Ishikawa (cell line): ENCODE results near the gene ZG16B.

Experiments
- CEBPB ChIP-seq: IDR thresholded peaks from 2 replicates; pipeline ENCODE4 v1.6.1; 2012
- CREB1 ChIP-seq: IDR thresholded peaks from 2 replicates; pipeline ENCODE4 v1.6.1; 2012; ENCODE audit warnings: low read depth
- EGR1 ChIP-seq: IDR thresholded peaks from 2 replicates; pipeline ENCODE4 v1.6.1; 2012
- EP300 ChIP-seq: IDR thresholded peaks from 2 replicates; pipeline ENCODE4 v1.6.1; 2012; ENCODE audit warnings: borderline replicate concordance
- FOXM1 ChIP-seq: IDR thresholded peaks from 2 replicates; pipeline ENCODE4 v1.6.1; 2012; ENCODE audit warnings: low read depth, borderline replicate concordance
- NFIC ChIP-seq: IDR thresholded peaks from 2 replicates; pipeline ENCODE4 v1.6.1; 2012
- RAD21 ChIP-seq: IDR thresholded peaks from 2 replicates; pipeline ENCODE4 v1.6.1; 2012; ENCODE audit warnings: low read depth
- TAF1 ChIP-seq: IDR thresholded peaks from 2 replicates; pipeline ENCODE4 v1.6.1; 2012; ENCODE audit warnings: low read depth, mild to moderate bottlenecking
- TCF12 ChIP-seq: IDR thresholded peaks from 2 replicates; pipeline ENCODE4 v1.6.1; 2012; ENCODE audit warnings: low read depth
- TEAD4 ChIP-seq: IDR thresholded peaks from 2 replicates; pipeline ENCODE4 v1.6.1; 2012
- YY1 ChIP-seq: IDR thresholded peaks from 2 replicates; pipeline ENCODE4 v1.6.1; 2012; ENCODE audit warnings: low read depth
- ZBTB7A ChIP-seq: IDR thresholded peaks from 2 replicates; pipeline ENCODE4 v1.6.1; 2012; ENCODE audit warnings: low read depth
- TF ChIP-seq, protein P1 (sequence below): IDR thresholded peaks from 2 replicates; pipeline ENCODE4 v1.6.1; 2012; ENCODE audit warnings: low read depth, mild to moderate bottlenecking
- TF ChIP-seq, protein P2 (sequence below): IDR thresholded peaks from 2 replicates; pipeline ENCODE4 v1.6.1; 2012
- TF ChIP-seq, protein P3 (sequence below): IDR thresholded peaks from 2 replicates; pipeline ENCODE4 v1.6.1; 2012

ZG16B gene

DNA sequence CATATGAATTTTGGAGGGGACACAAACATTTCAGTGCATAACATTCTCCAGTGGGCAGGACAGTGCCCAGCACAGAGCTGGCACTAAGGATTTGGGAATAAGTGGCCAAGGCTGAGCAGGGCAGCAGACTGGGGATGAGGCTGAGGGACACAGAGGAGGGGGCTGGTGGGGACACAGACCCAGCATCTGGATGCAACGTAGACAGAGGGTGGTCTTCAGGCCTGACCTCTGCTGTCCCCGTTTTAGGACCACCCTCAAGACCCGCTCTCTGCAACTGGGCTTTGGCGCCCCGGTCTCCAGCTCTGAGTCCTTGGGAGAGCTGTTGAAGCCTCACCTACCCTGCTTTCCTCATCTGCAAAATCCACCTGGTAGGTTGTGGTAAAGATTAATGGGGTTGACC, 39.5 kb upstream of the ZG16B start:
- TF ChIP-seq CREB1 (no peak), ZBTB7A (no peak), CEBPB (no peak), TEAD4 (no peak), RAD21 (no peak)

DNA sequence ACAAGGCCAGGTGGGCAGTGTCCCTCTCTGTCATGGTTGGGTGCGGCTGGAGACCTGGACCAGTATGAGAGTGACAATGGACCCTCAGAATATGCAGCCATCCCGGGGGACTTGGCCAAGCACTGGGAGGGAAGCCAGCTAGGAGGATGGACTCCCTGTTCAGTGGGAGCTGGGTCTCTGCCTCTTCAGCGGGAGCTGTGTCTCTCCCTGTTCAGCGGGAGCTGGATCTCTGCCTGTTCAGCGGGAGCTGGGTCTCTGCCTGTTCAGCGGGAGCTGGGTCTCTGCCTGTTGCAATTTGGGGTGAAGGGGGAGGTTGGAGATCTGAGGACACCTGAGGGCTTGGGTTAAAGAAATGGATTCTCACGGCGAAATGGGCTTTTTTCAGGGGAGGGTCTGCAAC, 38.9 kb upstream of the ZG16B start:
- TF ChIP-seq TCF12 (no peak), YY1 (no peak), NFIC (no peak), RAD21 (no peak), CEBPB (no peak), TEAD4 (no peak), FOXM1 (no peak), EP300 (no peak), ZBTB7A (no peak), TAF1 (no peak), CREB1 (no peak), EGR1 (no peak)
- TF ChIP-seq, protein P1, sequence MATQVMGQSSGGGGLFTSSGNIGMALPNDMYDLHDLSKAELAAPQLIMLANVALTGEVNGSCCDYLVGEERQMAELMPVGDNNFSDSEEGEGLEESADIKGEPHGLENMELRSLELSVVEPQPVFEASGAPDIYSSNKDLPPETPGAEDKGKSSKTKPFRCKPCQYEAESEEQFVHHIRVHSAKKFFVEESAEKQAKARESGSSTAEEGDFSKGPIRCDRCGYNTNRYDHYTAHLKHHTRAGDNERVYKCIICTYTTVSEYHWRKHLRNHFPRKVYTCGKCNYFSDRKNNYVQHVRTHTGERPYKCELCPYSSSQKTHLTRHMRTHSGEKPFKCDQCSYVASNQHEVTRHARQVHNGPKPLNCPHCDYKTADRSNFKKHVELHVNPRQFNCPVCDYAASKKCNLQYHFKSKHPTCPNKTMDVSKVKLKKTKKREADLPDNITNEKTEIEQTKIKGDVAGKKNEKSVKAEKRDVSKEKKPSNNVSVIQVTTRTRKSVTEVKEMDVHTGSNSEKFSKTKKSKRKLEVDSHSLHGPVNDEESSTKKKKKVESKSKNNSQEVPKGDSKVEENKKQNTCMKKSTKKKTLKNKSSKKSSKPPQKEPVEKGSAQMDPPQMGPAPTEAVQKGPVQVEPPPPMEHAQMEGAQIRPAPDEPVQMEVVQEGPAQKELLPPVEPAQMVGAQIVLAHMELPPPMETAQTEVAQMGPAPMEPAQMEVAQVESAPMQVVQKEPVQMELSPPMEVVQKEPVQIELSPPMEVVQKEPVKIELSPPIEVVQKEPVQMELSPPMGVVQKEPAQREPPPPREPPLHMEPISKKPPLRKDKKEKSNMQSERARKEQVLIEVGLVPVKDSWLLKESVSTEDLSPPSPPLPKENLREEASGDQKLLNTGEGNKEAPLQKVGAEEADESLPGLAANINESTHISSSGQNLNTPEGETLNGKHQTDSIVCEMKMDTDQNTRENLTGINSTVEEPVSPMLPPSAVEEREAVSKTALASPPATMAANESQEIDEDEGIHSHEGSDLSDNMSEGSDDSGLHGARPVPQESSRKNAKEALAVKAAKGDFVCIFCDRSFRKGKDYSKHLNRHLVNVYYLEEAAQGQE: no peak
- TF ChIP-seq, protein P2, sequence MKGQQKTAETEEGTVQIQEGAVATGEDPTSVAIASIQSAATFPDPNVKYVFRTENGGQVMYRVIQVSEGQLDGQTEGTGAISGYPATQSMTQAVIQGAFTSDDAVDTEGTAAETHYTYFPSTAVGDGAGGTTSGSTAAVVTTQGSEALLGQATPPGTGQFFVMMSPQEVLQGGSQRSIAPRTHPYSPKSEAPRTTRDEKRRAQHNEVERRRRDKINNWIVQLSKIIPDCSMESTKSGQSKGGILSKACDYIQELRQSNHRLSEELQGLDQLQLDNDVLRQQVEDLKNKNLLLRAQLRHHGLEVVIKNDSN: no peak
- TF ChIP-seq, protein P3, sequence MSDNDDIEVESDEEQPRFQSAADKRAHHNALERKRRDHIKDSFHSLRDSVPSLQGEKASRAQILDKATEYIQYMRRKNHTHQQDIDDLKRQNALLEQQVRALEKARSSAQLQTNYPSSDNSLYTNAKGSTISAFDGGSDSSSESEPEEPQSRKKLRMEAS: no peak

- TF ChIP-seq EP300: no peak
Measured at GRCh38 chr16:2792940-2793339, 37.2 kb upstream of the ZG16B start.

GRCh38 chr16:2795395-2796143, 34.5 kb upstream of the ZG16B start:
- no peak for TF ChIP-seq FOXM1
- TF ChIP-seq, protein P2: no peak
- TF ChIP-seq RAD21: no peak
- TF ChIP-seq, protein P3: no peak
- TF ChIP-seq TCF12: no peak
- TF ChIP-seq EP300: no peak
- TF ChIP-seq CREB1: no peak
- TF ChIP-seq ZBTB7A: no peak
- no peak for TF ChIP-seq TAF1

- TF ChIP-seq, protein P2: no peak
- TF ChIP-seq FOXM1 (no peak), YY1 (no peak), ZBTB7A (no peak), CREB1 (no peak), TCF12 (no peak), TEAD4 (no peak)
Measured at GRCh38 chr16:2798723-2799204, 31.3 kb upstream of the ZG16B start.

- TF ChIP-seq, protein P2: no peak
- TF ChIP-seq TEAD4 (no peak), TAF1 (no peak), RAD21 (no peak), TCF12 (no peak), EP300 (no peak), CREB1 (no peak), ZBTB7A (no peak), NFIC (no peak), YY1 (no peak), FOXM1 (no peak)
- TF ChIP-seq, protein P1: no peak
- TF ChIP-seq, protein P3: no peak
Measured at GRCh38 chr16:2799205-2799858, 30.8 kb upstream of the ZG16B start.
